Activated CD8-positive, alpha-beta memory T cell treated with anti-CD3 and anti-CD28 coated beads, Interleukin-2, amount 10 ng/mL, durations not matched to agents 7 days and 5 days (primary cell): ENCODE data around the gene SH2D3C. TPM values are rescaled to one million over a fixed set of nuclear protein-coding genes. Genes with fewer than 3 reads are reported as not detected.

ENCODE experiments used
- ATAC-seq: fragments of 150-1000 bp; cut with Tn5 transposase; one replicate; pipeline ENCODE4 v1.10.0; 2021; ENCODE audit warnings: moderate library complexity
- CTCF ChIA-PET: fragments of 350-600 bp; sonication (Branson Sonifier 250); formaldehyde crosslinking; loops from one replicate; lab custom pipeline; 2021; ENCODE audit warnings: antibody characterized with exemption; lab: Charles Lee
- DNase-seq: peaks from one replicate; pipeline ENCODE4 v3.0.0-alpha.2; 2020
- H3K27ac Mint-ChIP-seq: one replicate; pipeline ENCODE4 v1.8.0; 2021; ENCODE audit warnings: mild to moderate bottlenecking, mixed read lengths
- H3K27me3 Mint-ChIP-seq: one replicate; pipeline ENCODE4 v1.8.0; 2021; ENCODE audit warnings: mixed read lengths
- H3K36me3 Mint-ChIP-seq: one replicate; pipeline ENCODE4 v1.8.0; 2021; ENCODE audit warnings: mild to moderate bottlenecking, mixed read lengths
- H3K4me1 Mint-ChIP-seq: one replicate; pipeline ENCODE4 v1.8.0; 2021; ENCODE audit warnings: mixed read lengths
- H3K4me3 Mint-ChIP-seq: one replicate; pipeline ENCODE4 v1.8.0; 2021; ENCODE audit warnings: mild to moderate bottlenecking, moderate library complexity, mixed read lengths
- H3K9me3 Mint-ChIP-seq: one replicate; pipeline ENCODE4 v1.8.0; 2022; ENCODE audit warnings: low read depth, mixed read lengths
- total RNA-seq, 2 experiments: library from RNA; stranded (reverse); gene quantifications; one replicate each; pipeline ENCODE4 v1.2.3, GENCODE V29; 2021

SH2D3C gene
- total RNA-seq, 2 experiments from 2014 or later = 75.2 to 87.8 TPM

DNA sequence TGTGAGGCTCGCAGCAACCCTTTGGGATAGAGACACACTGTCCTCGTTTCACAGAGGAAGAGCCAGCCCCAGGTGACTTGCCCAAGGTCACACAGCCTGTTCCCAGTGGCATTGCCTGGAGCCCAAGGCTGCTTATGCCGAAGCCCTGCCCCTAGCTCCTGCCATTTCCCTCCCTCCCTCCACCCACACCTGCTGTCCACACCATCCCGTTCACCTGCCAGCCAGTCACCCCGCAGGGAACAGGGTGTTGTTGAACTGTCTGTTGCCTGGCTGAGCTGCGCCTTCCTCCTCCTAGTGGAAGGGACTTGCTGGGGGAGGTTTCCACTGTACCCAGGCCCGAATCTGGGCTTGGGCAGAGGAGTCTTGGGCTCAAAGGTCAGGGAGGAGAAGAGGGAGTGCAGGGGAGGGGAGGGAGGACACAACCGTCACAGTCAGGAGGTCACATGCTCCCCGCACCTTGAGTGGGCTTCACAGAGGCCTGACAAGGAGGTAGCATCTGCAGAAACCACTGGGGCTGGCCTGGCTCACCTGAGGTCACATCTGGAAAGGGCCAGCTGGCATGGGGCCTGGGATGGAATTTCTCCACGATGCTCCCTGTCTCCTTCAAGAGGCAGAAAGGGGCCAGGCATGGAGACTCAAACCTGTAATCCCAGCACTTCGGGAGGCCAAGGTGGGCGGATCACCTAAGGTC, 56.3 kb downstream of the SH2D3C start:
- Mint-ChIP-seq H3K4me3 (no peak overlapping the region), H3K9me3 (no peaks in the 10 kb centered on the region), H3K27ac (no peak overlapping the region), H3K27me3 (no peaks in the 10 kb centered on the region), H3K36me3 (no peaks in the 10 kb centered on the region), H3K4me1 (peaks cover 22% of the 10 kb centered on the region)
- CTCF ChIA-PET = interaction anchor here (4.1 kb wide), 1 partner anchor 13 kb away, joined by 25 read pairs; the partner anchor contains the start of gene TOR2A
- ATAC-seq (no peak), DNase-seq (no peak)

DNA sequence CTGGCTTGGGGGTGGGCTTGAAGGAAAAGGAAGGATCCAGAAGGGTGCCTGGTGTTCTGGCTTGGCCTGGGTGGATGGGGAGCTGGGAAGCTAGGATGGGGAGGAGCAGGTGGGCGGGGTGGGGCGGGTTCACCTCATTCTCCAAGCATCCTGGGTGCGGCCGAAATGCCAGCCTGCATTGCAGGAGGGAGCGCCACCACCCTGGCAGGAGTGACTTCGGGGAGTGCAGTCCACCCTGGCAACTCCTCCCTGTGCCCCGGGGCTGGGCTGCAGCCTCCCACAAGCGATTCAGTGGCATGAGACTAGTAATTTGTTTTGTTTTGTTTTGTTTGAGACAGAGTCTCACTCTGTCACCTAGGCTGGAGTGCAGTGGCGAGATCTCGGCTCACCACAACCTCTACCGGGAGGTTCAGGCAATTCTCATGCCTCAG, 57.1 kb downstream of the SH2D3C start:
- H3K27ac Mint-ChIP-seq = peak overlapping the region; percentile 79
- CTCF ChIA-PET = interaction anchor here (4.1 kb wide), 1 partner anchor 13 kb away, joined by 25 read pairs; the partner anchor contains the start of gene TOR2A
- ATAC-seq (no peak), DNase-seq (no peak)
- H3K4me3 Mint-ChIP-seq = no peak overlapping the region
- no peaks in the 10 kb centered on the region for H3K36me3 Mint-ChIP-seq
- peaks cover 22% of the 10 kb centered on the region for H3K4me1 Mint-ChIP-seq
- no peaks in the 10 kb centered on the region for H3K27me3 Mint-ChIP-seq
- no peaks in the 10 kb centered on the region for H3K9me3 Mint-ChIP-seq

DNA sequence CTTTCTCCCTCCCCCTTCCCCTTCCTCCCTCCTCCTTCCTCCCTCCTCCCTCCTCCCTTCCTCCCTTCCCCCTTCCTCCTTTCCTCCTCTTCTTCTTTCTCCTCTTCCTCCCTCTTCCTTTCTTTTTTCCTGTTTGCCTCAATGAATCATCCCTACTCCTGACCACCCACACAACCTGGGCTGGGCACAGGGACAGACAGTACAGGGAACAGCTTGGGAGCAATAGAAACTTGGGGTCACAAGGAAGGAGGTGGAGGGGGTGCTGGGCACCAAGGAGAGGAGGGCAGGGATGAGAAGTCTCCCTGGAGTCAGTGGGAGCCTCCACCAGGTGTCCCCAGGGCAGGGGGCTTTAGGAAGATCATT, 57.6 kb downstream of the SH2D3C start:
- ATAC-seq = no peak
- CTCF ChIA-PET = interaction anchor here (4.1 kb wide), 1 partner anchor 14 kb away, joined by 25 read pairs; the partner anchor contains the start of gene TOR2A

DNA sequence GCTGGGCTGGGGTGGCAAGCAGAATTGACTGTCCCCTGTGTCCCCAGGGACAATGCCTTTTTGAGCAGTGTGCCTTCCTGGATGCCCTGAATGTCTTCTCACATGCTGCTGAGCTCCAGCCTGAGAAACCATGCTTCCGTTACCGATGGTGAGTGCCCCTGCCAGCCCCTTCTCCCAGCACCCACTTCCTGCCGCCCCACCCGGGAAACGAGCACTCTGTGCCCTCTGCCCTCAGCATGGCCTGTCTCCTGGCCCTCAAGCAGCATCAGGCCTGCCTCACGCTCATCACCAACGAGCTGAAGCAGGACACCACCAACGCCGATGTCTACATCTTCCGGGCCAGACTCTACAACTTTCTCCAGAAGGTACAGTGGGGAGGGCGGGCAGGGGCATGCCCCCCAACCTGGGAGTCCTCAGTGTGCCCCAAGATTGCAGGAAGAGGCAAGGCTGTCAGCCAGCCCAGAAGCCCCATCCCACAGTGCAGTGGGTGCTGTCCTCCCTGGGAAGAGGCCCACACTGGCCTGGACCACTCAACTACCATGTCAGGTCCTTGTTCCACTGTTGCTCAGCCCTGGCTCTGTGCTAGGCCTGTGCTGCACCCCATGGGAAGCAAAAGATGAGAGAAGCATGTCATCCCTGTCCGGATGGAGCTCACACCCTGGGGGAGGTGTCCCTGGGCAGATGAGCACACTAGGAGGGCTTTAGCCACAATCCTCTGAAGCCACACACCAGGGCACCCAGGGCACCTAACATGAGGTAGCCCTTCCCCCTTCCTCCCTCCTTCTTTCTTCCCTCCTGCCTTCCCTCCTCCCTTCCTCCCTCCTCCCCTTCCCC, 58.2 kb downstream of the SH2D3C start:
- Mint-ChIP-seq H3K9me3 (no peaks in the 10 kb centered on the region), H3K4me1 (peaks cover 28% of the 10 kb centered on the region), H3K4me3 (peak overlapping the region; percentile 32), H3K27ac (peak overlapping the region; percentile 86), H3K36me3 (no peaks in the 10 kb centered on the region), H3K27me3 (no peaks in the 10 kb centered on the region)
- CTCF ChIA-PET = interaction anchor here (1.2 to 4.1 kb wide), 2 partner anchors 15 to 216 kb away, joined by 3 to 25 read pairs; partner anchors contain the start of gene TOR2A
- no peak for ATAC-seq
- peak; percentile 58 for DNase-seq

More for the DNA sequence above, 57.6 kb downstream of the SH2D3C start:
- no peak for DNase-seq
- no peaks in the 10 kb centered on the region for H3K36me3 Mint-ChIP-seq
- H3K27me3 Mint-ChIP-seq = no peaks in the 10 kb centered on the region
- peaks cover 27% of the 10 kb centered on the region for H3K4me1 Mint-ChIP-seq
- H3K9me3 Mint-ChIP-seq = no peaks in the 10 kb centered on the region
- H3K27ac Mint-ChIP-seq = peak overlapping the region; percentile 79
- H3K4me3 Mint-ChIP-seq = peak overlapping the region; percentile 36

DNA sequence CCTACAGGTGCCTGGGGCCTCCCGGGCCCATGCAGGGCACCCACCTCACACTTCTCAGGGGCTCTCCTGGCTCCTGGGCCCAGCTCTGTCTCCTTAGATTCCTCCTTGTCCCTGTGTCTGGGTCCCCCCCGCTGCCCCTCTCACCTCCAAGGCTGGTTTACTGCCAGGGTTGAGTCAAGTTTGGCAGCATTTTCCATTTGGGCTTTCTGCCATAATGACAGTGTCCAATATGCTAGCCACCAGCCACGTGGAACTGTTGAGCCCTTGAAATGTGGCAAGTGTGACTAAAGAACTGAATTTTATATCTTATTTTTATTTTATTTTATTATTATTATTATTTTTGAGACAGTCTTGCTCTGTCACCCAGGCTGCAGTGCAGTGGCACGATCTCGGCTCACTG, 60.7 kb downstream of the SH2D3C start:
- DNase-seq (no peak), ATAC-seq (no peak)
- Mint-ChIP-seq H3K36me3 (no peaks in the 10 kb centered on the region), H3K4me1 (peaks cover 32% of the 10 kb centered on the region), H3K9me3 (no peaks in the 10 kb centered on the region), H3K27me3 (no peaks in the 10 kb centered on the region), H3K27ac (no peak overlapping the region), H3K4me3 (no peak overlapping the region)
- CTCF ChIA-PET = interaction anchor here (1.2 to 4.2 kb wide), 2 partner anchors 17 to 139 kb away, joined by 3 to 30 read pairs; partner anchors contain the start of gene TOR2A

DNA sequence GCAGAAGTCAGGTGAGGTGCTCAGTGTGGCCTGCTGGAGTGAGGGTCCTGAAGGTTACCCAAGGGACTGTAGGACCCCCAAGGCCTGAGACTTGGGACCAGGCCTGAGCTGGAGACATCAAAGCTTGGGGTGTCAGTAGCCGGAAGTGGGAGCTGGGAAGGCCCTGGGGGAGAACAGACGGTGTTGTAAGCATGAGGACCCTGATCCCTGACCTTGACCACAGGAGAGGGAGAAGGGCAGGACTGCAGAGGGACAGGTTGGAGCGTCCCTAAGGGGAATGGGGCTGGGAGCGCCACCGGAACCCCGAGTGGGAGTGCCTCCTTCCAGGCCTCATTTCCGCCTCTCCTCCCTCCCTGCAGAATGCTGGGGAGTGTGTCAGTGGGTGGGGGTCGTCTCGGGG, 62.1 kb downstream of the SH2D3C start:
- Mint-ChIP-seq H3K4me1 (peaks cover 33% of the 10 kb centered on the region), H3K9me3 (no peaks in the 10 kb centered on the region), H3K27ac (peak overlapping the region; percentile 90), H3K36me3 (no peaks in the 10 kb centered on the region), H3K4me3 (peak overlapping the region; percentile 93), H3K27me3 (no peaks in the 10 kb centered on the region)
- CTCF ChIA-PET = interaction anchor here (1.1 to 4.2 kb wide), 7 partner anchors 13 to 205 kb away, joined by 3 to 30 read pairs (median 3); partner anchors contain the start of genes STXBP1 and TOR2A
- no peak for DNase-seq
- no peak for ATAC-seq

DNA sequence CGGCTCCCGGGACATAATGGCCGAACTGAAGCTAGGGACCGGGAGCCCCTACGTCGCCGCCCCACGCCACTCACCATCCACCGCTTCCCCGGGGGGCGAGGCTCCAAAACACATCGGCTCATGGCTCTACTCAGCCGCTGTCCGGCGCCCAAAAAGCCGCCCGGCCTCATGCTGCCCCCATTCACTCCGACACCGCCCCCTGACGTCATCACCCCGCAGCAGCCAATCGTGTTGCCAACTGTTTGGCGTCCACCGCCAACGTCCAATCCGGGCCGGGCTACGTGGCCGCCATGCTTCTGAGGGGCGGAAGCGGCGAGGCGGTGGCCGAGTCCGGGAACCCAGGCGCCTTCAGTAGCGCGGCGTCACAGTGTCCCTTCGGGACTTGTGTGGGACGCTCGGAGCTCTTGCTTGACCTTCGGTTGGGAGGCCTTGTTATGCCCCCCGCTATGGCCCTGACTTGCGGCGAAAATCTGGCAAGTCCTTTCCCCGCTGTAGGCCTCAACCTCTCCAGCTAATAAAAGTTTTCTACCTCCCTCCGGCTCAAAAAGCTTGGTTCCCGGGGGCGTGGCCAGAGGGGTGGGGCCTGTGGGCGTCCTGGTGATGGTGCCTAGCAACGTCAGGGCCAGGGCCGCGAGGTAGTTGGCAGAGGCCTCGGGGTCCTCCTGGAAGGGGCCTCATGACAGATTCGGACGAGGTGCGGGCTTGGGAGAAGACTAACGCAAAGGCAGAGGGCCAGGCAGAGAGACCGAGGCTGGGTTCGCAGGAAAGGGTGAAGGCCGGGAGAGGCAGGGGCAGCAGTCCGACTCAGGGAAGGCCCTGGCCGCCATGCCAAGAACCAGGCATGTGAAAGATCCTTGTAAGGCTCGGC, 62.8 kb downstream of the SH2D3C start, which contains the start of the genes PTRH1 and TTC16:
TSS of gene PTRH1 (minus strand) at position 194 of the 868 bp plus-strand sequence. CDS start at position 170, 24 bp downstream.
TSS of gene TTC16 (plus strand) at position 610 of the 868 bp plus-strand sequence. CDS start at position 677, 67 bp downstream.
- Mint-ChIP-seq H3K27ac (peak within 1 kb of the TSS; percentile 90), H3K27me3 (no peaks in the 10 kb centered on the region), H3K4me3 (peak within 1 kb of the TSS; percentile 93), H3K4me1 (peaks cover 35% of the 10 kb centered on the region), H3K36me3 (no peaks in the 10 kb centered on the region), H3K9me3 (no peaks in the 10 kb centered on the region)
- peak; percentile 95 for ATAC-seq
- DNase-seq = peak; percentile 98
- CTCF ChIA-PET = interaction anchor here (0.6 to 4.2 kb wide), 13 partner anchors 13 to 485 kb away, joined by 3 to 30 read pairs (median 3); partner anchors contain the start of genes STXBP1 and TOR2A

DNA sequence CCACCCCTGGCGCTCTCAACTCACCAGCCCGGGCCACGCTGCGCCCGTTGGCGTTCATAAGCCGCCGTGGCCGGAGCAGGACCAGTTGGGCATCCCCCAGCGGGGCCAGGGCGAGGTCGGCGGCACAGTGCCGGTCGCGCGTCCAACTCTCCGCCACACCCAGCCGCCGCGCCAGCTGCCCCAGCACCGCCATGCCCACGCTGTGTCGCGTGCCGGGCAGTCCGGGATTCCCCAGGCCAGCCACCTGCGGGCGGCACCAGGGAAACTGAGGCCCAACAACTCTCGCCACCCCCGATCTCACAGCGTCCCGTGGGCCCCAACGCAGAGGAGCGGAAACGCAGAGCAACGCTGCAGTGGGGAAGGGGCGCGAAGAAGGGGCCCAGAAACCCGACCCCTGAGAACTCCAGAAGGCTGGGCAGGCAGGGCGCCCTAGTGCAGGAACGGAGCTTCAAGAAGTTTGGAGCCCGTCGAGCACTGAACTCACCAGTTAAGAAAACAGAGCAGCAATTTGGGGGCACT, 63.5 kb downstream of the SH2D3C start:
- Mint-ChIP-seq H3K4me1 (peaks cover 36% of the 10 kb centered on the region), H3K36me3 (no peaks in the 10 kb centered on the region), H3K27me3 (no peaks in the 10 kb centered on the region), H3K27ac (peak overlapping the region; percentile 90), H3K9me3 (no peaks in the 10 kb centered on the region), H3K4me3 (peak overlapping the region; percentile 93)
- DNase-seq (no peak), ATAC-seq (peak; percentile 1)
- CTCF ChIA-PET = interaction anchor here (1.0 to 4.2 kb wide), 12 partner anchors 12 to 411 kb away, joined by 3 to 30 read pairs (median 3); partner anchors contain the start of genes STXBP1 and TOR2A

DNA sequence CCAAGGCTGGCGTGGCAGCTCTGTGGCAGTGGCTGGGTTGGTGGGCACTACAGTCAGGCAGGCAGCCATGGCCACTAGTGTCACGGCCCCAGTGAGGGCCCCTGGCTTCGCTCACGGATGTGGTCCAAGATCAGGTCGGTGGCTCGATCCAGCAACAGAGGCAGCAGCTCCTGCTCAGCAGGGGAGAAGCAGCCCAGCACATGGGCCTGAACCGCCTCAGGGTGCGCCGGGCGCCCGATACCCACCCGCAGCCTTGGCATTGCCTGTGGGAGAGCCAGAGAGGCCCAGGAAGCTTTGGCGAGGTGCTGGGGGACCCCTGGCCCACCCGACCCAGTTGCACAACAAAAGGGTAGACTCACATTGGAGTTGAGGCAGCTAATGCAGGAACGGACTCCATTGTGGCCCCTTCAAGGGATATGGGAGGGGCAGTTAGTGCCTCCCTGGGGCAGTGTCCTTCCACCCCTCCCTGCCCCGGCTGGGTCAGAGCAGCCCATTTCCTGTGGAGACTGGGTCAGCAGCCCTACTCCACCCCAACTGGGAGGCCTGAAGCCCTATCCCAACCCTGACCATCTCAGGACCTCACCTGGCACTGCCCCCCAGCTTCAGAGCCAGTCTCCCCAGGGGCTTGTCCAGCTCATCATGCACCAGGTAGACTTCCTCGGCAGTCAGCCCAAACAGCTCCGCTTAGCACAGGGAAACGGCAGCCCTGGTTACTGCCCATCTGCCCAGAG, 64.3 kb downstream of the SH2D3C start:
- Mint-ChIP-seq H3K9me3 (no peaks in the 10 kb centered on the region), H3K27me3 (no peaks in the 10 kb centered on the region), H3K36me3 (no peaks in the 10 kb centered on the region), H3K27ac (no peak overlapping the region), H3K4me1 (peaks cover 28% of the 10 kb centered on the region), H3K4me3 (peak overlapping the region; percentile 69)
- ATAC-seq (no peak), DNase-seq (no peak)
- CTCF ChIA-PET = interaction anchor here (1.5 to 4.2 kb wide), 3 partner anchors 20 to 156 kb away, joined by 3 to 30 read pairs (median 8); partner anchors contain the start of gene TOR2A

DNA sequence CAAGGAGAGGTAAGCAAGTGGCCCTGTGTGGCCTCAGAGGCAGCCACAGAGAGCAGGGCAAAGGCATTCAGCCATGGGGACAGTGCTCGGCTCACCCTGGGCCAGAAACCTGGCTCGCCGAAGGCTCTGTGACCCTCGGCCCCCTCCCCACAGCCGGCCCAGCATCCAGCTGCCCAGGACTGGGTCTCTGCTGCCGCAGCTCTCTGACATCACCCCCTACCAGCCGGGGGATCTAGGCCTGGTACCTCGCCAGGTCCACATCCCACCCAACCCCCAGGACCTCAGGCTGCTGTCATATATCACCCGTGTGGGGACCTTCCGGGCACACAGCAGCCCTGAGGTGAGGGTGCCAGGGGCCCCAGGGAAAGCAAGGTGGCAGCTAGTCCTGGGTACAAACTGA, 65.6 kb downstream of the SH2D3C start:
- Mint-ChIP-seq H3K27me3 (no peaks in the 10 kb centered on the region), H3K9me3 (no peaks in the 10 kb centered on the region), H3K4me3 (no peak overlapping the region), H3K36me3 (no peaks in the 10 kb centered on the region), H3K27ac (no peak overlapping the region), H3K4me1 (peaks cover 31% of the 10 kb centered on the region)
- CTCF ChIA-PET = interaction anchor here (1.2 kb wide), 1 partner anchor 22 kb away, joined by 3 read pairs; no protein-coding TSS in a partner anchor
- ATAC-seq (no peak), DNase-seq (no peak)

DNA sequence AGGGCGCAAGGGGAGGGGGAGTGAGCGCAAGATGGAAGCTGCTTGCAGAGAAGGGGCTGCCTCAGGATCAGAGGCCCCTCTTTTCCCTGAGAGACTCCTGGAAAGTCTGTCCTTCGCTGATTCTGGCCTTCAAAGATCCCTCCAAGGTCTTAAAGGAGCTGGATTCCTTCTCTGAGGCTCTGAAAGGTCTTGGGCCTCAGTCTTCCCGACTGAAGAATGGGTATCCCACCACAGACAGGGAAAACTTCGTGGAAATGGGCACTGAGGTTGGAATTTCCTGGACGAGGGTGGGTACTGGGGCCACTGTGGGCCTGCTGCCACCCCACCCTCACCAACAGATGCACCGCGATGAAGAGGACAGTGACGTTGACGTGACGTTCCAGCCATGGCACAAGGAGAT, 66.1 kb downstream of the SH2D3C start:
- DNase-seq (no peak), ATAC-seq (no peak)
- no peak overlapping the region for H3K27ac Mint-ChIP-seq
- no peaks in the 10 kb centered on the region for H3K27me3 Mint-ChIP-seq
- no peaks in the 10 kb centered on the region for H3K9me3 Mint-ChIP-seq
- no peak overlapping the region for H3K4me3 Mint-ChIP-seq
- H3K36me3 Mint-ChIP-seq = no peaks in the 10 kb centered on the region
- CTCF ChIA-PET = interaction anchor here (1.2 kb wide), 1 partner anchor 22 kb away, joined by 3 read pairs; no protein-coding TSS in a partner anchor
- H3K4me1 Mint-ChIP-seq = peaks cover 36% of the 10 kb centered on the region
